ENCODE data around the gene FSHR.

Gene FSHR, protein sequence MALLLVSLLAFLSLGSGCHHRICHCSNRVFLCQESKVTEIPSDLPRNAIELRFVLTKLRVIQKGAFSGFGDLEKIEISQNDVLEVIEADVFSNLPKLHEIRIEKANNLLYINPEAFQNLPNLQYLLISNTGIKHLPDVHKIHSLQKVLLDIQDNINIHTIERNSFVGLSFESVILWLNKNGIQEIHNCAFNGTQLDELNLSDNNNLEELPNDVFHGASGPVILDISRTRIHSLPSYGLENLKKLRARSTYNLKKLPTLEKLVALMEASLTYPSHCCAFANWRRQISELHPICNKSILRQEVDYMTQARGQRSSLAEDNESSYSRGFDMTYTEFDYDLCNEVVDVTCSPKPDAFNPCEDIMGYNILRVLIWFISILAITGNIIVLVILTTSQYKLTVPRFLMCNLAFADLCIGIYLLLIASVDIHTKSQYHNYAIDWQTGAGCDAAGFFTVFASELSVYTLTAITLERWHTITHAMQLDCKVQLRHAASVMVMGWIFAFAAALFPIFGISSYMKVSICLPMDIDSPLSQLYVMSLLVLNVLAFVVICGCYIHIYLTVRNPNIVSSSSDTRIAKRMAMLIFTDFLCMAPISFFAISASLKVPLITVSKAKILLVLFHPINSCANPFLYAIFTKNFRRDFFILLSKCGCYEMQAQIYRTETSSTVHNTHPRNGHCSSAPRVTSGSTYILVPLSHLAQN

GRCh38 chr2:49154140-49154539 lies at the start of gene FSHR:
Gene FSHR (minus strand): TSS chr2:49154515. CDS start chr2:49154417, 98 bp downstream.
- DNase-seq (ENCODE audit: low spot score) = no peak

DNA sequence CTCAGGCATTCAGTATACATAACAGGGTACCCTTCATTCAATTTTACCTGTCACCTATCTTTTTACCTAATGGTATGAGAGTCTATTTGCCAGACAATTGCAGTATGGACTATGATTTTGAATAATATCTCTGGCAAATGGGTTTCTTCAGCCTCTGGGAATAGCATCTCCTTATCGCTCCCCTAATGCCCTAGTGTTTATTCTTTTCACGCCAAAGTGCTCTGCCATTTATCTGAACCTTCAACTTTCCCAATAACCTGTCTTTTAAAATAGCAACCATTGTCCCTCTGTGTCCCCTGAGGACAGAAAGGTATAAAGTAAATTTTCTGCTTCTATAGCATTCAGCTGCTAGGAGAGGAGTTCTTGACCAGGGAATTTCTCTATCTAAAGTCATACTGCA lies 45.0 kb upstream of the FSHR start:
- DNase-seq (ENCODE audit: low spot score) = no peak

GRCh38 chr2:49194701-49195100 lies 40.4 kb upstream of the FSHR start:
- no peak for DNase-seq (ENCODE audit: low spot score)

DNA sequence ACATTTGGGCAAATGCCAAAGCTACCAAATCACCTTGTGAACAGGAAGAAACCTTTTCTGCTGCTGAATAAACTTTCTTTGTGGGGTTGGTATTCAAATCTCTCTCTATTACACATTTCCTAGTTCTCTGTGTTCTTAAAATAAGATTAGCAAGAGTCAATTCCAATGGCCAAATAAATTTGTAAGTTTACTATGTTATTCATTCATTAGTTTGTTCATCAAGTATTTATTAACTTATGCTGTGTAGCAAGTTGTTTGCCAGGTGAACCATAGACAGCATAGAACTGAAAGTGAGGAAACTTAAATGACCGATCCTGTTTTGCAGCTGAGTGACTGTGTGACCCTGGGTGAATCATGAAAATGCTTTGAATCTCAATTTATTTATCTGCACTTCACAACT lies 37.7 kb upstream of the FSHR start:
- DNase-seq (ENCODE audit: low spot score) = no peak

- DNase-seq (ENCODE audit: low spot score) = no peak
Measured at GRCh38 chr2:49189512-49190225, 35.4 kb upstream of the FSHR start.

DNA sequence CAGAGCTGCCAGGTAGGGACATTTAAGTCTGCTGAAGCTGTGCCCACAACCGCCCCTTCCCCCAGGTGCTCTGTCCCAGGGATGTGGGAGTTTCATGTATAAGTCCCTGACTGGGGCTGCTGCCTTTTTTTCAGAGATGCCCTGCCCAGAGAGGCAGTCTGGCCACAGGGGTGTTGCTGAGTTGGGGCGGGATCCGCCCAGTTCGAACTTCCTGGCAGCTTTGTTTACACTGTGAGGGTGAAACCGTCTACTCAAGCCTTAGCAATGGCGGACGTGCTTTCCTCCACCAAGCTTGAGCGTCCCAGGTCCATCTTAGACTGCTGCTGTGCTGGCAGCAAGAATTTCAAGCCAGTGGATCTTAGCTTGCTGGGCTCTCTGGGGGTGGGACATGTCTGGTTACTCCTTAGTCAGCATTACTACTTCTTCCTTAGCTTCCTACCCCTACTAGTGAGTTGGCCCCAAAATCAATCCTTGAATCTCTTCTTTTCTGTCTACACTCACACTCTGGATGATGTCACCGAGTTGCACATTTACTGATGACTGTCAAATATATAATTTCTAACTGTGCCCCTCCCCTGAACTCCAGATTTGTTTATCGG lies 31.8 kb upstream of the FSHR start:
- DNase-seq (ENCODE audit: low spot score) = no peak

- no peak for DNase-seq (ENCODE audit: low spot score)
Measured at GRCh38 chr2:49178656-49179055, 24.3 kb upstream of the FSHR start.

- DNase-seq (ENCODE audit: low spot score) = no peak
Measured at GRCh38 chr2:49177194-49177593, 22.9 kb upstream of the FSHR start.

- DNase-seq (ENCODE audit: low spot score) = no peak
Measured at GRCh38 chr2:49175831-49176230, 21.5 kb upstream of the FSHR start.

DNA sequence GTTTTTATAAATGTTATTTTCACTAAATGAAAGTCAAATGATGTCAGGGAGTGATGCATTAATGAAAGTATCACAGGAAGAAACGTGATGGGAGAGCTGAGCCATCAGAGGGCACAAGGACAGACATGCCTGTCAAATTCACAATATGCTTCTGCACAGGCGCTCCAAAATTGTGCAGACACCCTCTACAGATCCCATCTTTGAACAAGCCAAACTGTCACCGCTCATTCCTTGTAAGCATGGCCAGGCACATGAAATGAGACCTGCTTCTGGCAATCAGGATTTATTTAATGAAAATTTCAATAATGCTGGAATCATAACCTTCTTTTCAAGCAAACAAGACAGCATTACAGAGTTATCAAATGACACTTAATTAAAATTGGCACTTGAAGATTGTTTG lies 20.4 kb upstream of the FSHR start:
- no peak for DNase-seq (ENCODE audit: low spot score)

DNA sequence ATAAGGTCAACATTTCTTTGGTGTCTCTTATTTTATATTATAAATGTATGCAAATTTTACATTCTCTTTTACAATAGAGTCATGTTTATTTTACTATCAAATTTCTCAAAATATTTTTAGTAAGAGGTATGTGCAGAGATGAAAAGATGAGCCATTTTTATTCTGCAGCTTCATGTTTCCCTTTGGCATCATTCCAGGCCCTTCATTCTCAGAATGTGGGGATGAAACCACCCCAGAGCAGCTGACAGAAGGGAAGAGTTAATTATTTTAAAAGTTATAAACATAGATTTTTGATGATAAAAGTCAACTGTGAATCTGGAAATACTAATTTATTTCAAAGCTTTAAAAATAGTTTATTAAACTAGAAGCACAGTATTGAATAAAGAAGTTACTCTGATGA lies 12.8 kb upstream of the FSHR start:
- no peak for DNase-seq (ENCODE audit: low spot score)

GRCh38 chr2:49165662-49166061 lies 11.3 kb upstream of the FSHR start:
- DNase-seq (ENCODE audit: low spot score) = no peak

- no peak for DNase-seq (ENCODE audit: low spot score)
Measured at GRCh38 chr2:49164729-49165128, 10.4 kb upstream of the FSHR start.

GRCh38 chr2:49162151-49162550 lies 7.8 kb upstream of the FSHR start:
- no peak for DNase-seq (ENCODE audit: low spot score)

GRCh38 chr2:49154891-49155290 lies 576 bp upstream of the FSHR start:
- DNase-seq (ENCODE audit: low spot score) = no peak

- no peak for DNase-seq (ENCODE audit: low spot score)
Measured at GRCh38 chr2:49153252-49153651, 1.1 kb downstream of the FSHR start.

- DNase-seq (ENCODE audit: low spot score) = no peak
Measured at GRCh38 chr2:49152824-49153223, 1.5 kb downstream of the FSHR start.

GRCh38 chr2:49146401-49146800 lies 7.9 kb downstream of the FSHR start:
- no peak for DNase-seq (ENCODE audit: low spot score)

- no peak for DNase-seq (ENCODE audit: low spot score)
Measured at GRCh38 chr2:49131801-49132200, 22.5 kb downstream of the FSHR start.

- no peak for DNase-seq (ENCODE audit: low spot score)
Measured at GRCh38 chr2:49129034-49129433, 25.3 kb downstream of the FSHR start.

GRCh38 chr2:49123600-49123999 lies 30.7 kb downstream of the FSHR start:
- no peak for DNase-seq (ENCODE audit: low spot score)

- DNase-seq (ENCODE audit: low spot score) = no peak
Measured at GRCh38 chr2:49122107-49122506, 32.2 kb downstream of the FSHR start.

GRCh38 chr2:49113046-49113445 lies 41.3 kb downstream of the FSHR start:
- no peak for DNase-seq (ENCODE audit: low spot score)
